Vagina (tissue), 2 donors: Measurements from ENCODE around the gene NFATC2.
"Not testable (repeated sequence)": the region's sequence is repeated elsewhere in the genome, so short reads cannot be mapped to it uniquely, and the experiment has no call there.

ENCODE experiments used
- POLR2A ChIP-seq, 2 donors: fragments of 450-650 bp; IDR thresholded peaks; one replicate each; pipeline ENCODE4 v1.6.1; 2017; ENCODE audit warnings: antibody characterized with exemption in 2 of 2, mild to moderate bottlenecking in 2 of 2, moderate library complexity in 2 of 2
- TF ChIP-seq, protein P1 (sequence below), 3 experiments: fragments of 450-650 bp in 2 of 3; fragments of 200-600 bp in 1 of 3; sonication (generic) in 1 of 3; IDR thresholded peaks; one replicate each; pipeline ENCODE4 v1.5.1; 2017 to 2019; ENCODE audit warnings: antibody characterized with exemption in 3 of 3, mild to moderate bottlenecking in 2 of 3, moderate library complexity in 2 of 3

- TF ChIP-seq, protein P1, sequence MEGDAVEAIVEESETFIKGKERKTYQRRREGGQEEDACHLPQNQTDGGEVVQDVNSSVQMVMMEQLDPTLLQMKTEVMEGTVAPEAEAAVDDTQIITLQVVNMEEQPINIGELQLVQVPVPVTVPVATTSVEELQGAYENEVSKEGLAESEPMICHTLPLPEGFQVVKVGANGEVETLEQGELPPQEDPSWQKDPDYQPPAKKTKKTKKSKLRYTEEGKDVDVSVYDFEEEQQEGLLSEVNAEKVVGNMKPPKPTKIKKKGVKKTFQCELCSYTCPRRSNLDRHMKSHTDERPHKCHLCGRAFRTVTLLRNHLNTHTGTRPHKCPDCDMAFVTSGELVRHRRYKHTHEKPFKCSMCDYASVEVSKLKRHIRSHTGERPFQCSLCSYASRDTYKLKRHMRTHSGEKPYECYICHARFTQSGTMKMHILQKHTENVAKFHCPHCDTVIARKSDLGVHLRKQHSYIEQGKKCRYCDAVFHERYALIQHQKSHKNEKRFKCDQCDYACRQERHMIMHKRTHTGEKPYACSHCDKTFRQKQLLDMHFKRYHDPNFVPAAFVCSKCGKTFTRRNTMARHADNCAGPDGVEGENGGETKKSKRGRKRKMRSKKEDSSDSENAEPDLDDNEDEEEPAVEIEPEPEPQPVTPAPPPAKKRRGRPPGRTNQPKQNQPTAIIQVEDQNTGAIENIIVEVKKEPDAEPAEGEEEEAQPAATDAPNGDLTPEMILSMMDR (IDR thresholded peaks at IDR 0.05), result not testable (repeated sequence)
- TF ChIP-seq POLR2A (IDR thresholded peaks at IDR 0.05), result not testable (repeated sequence)
Measured at GRCh38 chr20:51568533-51568932, 26.0 kb upstream of the NFATC2 start.
